ENCODE results near the gene WASHC1. TPM values are rescaled to one million over a fixed set of nuclear protein-coding genes. Genes with fewer than 3 reads are reported as not detected.
"Not testable (repeated sequence)": the region's sequence is repeated elsewhere in the genome, so short reads cannot be mapped to it uniquely, and the experiment has no call there.

Gene WASHC1
- total RNA-seq, 2 experiments from 2014 or later: 17.0 to 20.2 TPM

- TSS peak; percentile 46 for BruUV-seq (replicated peaks)
Observed at GRCh38 chr9:21621-22020, 7.6 kb downstream of the WASHC1 start.

GRCh38 chr9:16875-17274 lies 12.4 kb downstream of the WASHC1 start:
- H3K4me1 ChIP-seq (ENCODE audit: insufficient read depth, low read length, poor library complexity, severe bottlenecking); intact Hi-C loops (cut with micrococcal nuclease; ENCODE audit: unreplicated experiment); POLR2A ChIA-PET: not testable (repeated sequence)

More at GRCh38 chr9:21621-22020, 7.6 kb downstream of the WASHC1 start:
- H3K4me2 ChIP-seq (ENCODE audit: low read length); H3K79me2 ChIP-seq (ENCODE audit: insufficient read depth, low read depth, low read length); H3K27ac ChIP-seq (ENCODE audit: low read depth, low read length, poor library complexity, severe bottlenecking); H3K4me3 ChIP-seq (ENCODE audit: low read depth, low read length, poor library complexity, severe bottlenecking); H4K20me1 ChIP-seq (ENCODE audit: insufficient read depth, low read length); H3K4me1 ChIP-seq (ENCODE audit: insufficient read depth, low read length, poor library complexity, severe bottlenecking); DNase-seq (ENCODE audit: low spot score); H2AFZ ChIP-seq (ENCODE audit: low read length); H3K9me2 ChIP-seq (ENCODE audit: insufficient read depth, low read length); POLR2A ChIA-PET; H3K9me3 ChIP-seq (ENCODE audit: low read length); H3K36me3 ChIP-seq (ENCODE audit: insufficient read depth, low read length); CTCF ChIA-PET (ENCODE audit: unreplicated experiment); intact Hi-C loops (cut with micrococcal nuclease; ENCODE audit: unreplicated experiment): not testable (repeated sequence)

GRCh38 chr9:14129-14809 lies 15.0 kb downstream of the WASHC1 start:
- H4K20me1 ChIP-seq (ENCODE audit: insufficient read depth, low read length); H3K4me1 ChIP-seq (ENCODE audit: insufficient read depth, low read length, poor library complexity, severe bottlenecking); BruUV-seq (replicated peaks); H3K4me2 ChIP-seq (ENCODE audit: low read length); H2AFZ ChIP-seq (ENCODE audit: low read length); H3K9me3 ChIP-seq (ENCODE audit: low read length); CTCF ChIA-PET (ENCODE audit: unreplicated experiment); H3K27ac ChIP-seq (ENCODE audit: low read depth, low read length, poor library complexity, severe bottlenecking); H3K4me3 ChIP-seq (ENCODE audit: low read depth, low read length, poor library complexity, severe bottlenecking); H3K79me2 ChIP-seq (ENCODE audit: insufficient read depth, low read depth, low read length); POLR2A ChIA-PET; H3K36me3 ChIP-seq (ENCODE audit: insufficient read depth, low read length); H3K9me2 ChIP-seq (ENCODE audit: insufficient read depth, low read length); intact Hi-C loops (cut with micrococcal nuclease; ENCODE audit: unreplicated experiment); DNase-seq (ENCODE audit: low spot score): not testable (repeated sequence)

More at GRCh38 chr9:16875-17274, 12.4 kb downstream of the WASHC1 start:
- H4K20me1 ChIP-seq (ENCODE audit: insufficient read depth, low read length); H3K27ac ChIP-seq (ENCODE audit: low read depth, low read length, poor library complexity, severe bottlenecking); H3K4me2 ChIP-seq (ENCODE audit: low read length); H3K36me3 ChIP-seq (ENCODE audit: insufficient read depth, low read length); DNase-seq (ENCODE audit: low spot score); H3K9me3 ChIP-seq (ENCODE audit: low read length); BruUV-seq (replicated peaks); H3K9me2 ChIP-seq (ENCODE audit: insufficient read depth, low read length); CTCF ChIA-PET (ENCODE audit: unreplicated experiment); H3K79me2 ChIP-seq (ENCODE audit: insufficient read depth, low read depth, low read length); H2AFZ ChIP-seq (ENCODE audit: low read length); H3K4me3 ChIP-seq (ENCODE audit: low read depth, low read length, poor library complexity, severe bottlenecking): not testable (repeated sequence)

GRCh38 chr9:11206-11605 lies 18.1 kb downstream of the WASHC1 start:
- H3K79me2 ChIP-seq (ENCODE audit: insufficient read depth, low read depth, low read length); H3K27ac ChIP-seq (ENCODE audit: low read depth, low read length, poor library complexity, severe bottlenecking); H3K4me1 ChIP-seq (ENCODE audit: insufficient read depth, low read length, poor library complexity, severe bottlenecking); H3K9me2 ChIP-seq (ENCODE audit: insufficient read depth, low read length); H4K20me1 ChIP-seq (ENCODE audit: insufficient read depth, low read length); H3K36me3 ChIP-seq (ENCODE audit: insufficient read depth, low read length); POLR2A ChIA-PET; H3K4me3 ChIP-seq (ENCODE audit: low read depth, low read length, poor library complexity, severe bottlenecking); intact Hi-C loops (cut with micrococcal nuclease; ENCODE audit: unreplicated experiment); BruUV-seq (replicated peaks); DNase-seq (ENCODE audit: low spot score); H3K9me3 ChIP-seq (ENCODE audit: low read length); H3K4me2 ChIP-seq (ENCODE audit: low read length); CTCF ChIA-PET (ENCODE audit: unreplicated experiment); H2AFZ ChIP-seq (ENCODE audit: low read length): not testable (repeated sequence)
- TF ChIP-seq CTCF (conservative IDR thresholded peaks at IDR 0.05; ENCODE audit: low read length): peak; percentile 56

- H3K9me2 ChIP-seq (ENCODE audit: insufficient read depth, low read length); CTCF ChIA-PET (ENCODE audit: unreplicated experiment); H3K79me2 ChIP-seq (ENCODE audit: insufficient read depth, low read depth, low read length); H3K4me1 ChIP-seq (ENCODE audit: insufficient read depth, low read length, poor library complexity, severe bottlenecking); POLR2A ChIA-PET; H3K9me3 ChIP-seq (ENCODE audit: low read length); H3K4me3 ChIP-seq (ENCODE audit: low read depth, low read length, poor library complexity, severe bottlenecking); BruUV-seq (replicated peaks); H3K4me2 ChIP-seq (ENCODE audit: low read length); H3K27ac ChIP-seq (ENCODE audit: low read depth, low read length, poor library complexity, severe bottlenecking); intact Hi-C loops (cut with micrococcal nuclease; ENCODE audit: unreplicated experiment); H4K20me1 ChIP-seq (ENCODE audit: insufficient read depth, low read length); H2AFZ ChIP-seq (ENCODE audit: low read length); H3K36me3 ChIP-seq (ENCODE audit: insufficient read depth, low read length): not testable (repeated sequence)
- peak; percentile 9 for DNase-seq (ENCODE audit: low spot score)
Observed at GRCh38 chr9:10653-11053, 18.6 kb downstream of the WASHC1 start.

- POLR2A ChIA-PET; CTCF ChIA-PET (ENCODE audit: unreplicated experiment): not testable (repeated sequence)
Observed at GRCh38 chr9:10207-10606, 19.0 kb downstream of the WASHC1 start.

More at GRCh38 chr9:10207-10606, 19.0 kb downstream of the WASHC1 start:
- H3K27ac ChIP-seq (ENCODE audit: low read depth, low read length, poor library complexity, severe bottlenecking); intact Hi-C loops (cut with micrococcal nuclease; ENCODE audit: unreplicated experiment); BruUV-seq (replicated peaks); H4K20me1 ChIP-seq (ENCODE audit: insufficient read depth, low read length); H3K9me2 ChIP-seq (ENCODE audit: insufficient read depth, low read length); H3K79me2 ChIP-seq (ENCODE audit: insufficient read depth, low read depth, low read length); H3K4me2 ChIP-seq (ENCODE audit: low read length); H3K9me3 ChIP-seq (ENCODE audit: low read length); H3K4me1 ChIP-seq (ENCODE audit: insufficient read depth, low read length, poor library complexity, severe bottlenecking); H2AFZ ChIP-seq (ENCODE audit: low read length); DNase-seq (ENCODE audit: low spot score); H3K36me3 ChIP-seq (ENCODE audit: insufficient read depth, low read length); H3K4me3 ChIP-seq (ENCODE audit: low read depth, low read length, poor library complexity, severe bottlenecking): not testable (repeated sequence)
